ENCODE results near the gene CGN. TPM values are rescaled to one million over a fixed set of nuclear protein-coding genes. Genes with fewer than 3 reads are reported as not detected.

CGN gene
- polyA plus RNA-seq, 1 experiment = 0.31 TPM

DNA sequence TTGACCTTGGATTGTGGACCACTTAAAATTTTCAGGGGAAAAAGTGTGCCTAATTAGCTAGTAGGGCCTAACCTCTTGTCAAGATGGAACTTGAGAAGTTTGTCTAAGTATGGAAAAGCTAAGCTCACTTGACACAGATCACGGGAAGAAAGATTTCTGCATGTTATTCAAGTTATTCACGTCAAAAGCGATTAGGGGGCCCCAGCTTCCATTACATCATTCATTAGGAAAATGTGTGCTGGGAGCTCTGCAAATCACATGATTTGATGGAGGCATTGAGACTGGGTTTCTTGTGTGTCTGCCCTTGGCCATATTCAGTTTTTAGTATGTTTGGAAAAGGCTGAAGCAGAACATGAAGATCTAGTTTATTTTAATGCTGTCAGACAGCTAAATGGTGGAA lies 36.4 kb upstream of the CGN start:
- Histone ChIP-seq H3K4me3 (ENCODE audit: low read depth, low read length) (no peak overlapping the region), H3K9me3 (ENCODE audit: control insufficient read depth, insufficient read depth, low read length) (no peaks in the 10 kb centered on the region), H3K27ac (ENCODE audit: low read depth, low read length) (no peak overlapping the region), H3K27me3 (ENCODE audit: control insufficient read depth, insufficient read depth, low read length) (no peaks in the 10 kb centered on the region)
- DNase-seq (ENCODE audit: low read depth, low spot score) = no peak
- CTCF ChIA-PET = interaction anchor here (0.6 to 1.1 kb wide), 4 partner anchors 9 to 260 kb away, joined by 3 read pairs; no protein-coding TSS in a partner anchor
- TF ChIP-seq, protein P1, sequence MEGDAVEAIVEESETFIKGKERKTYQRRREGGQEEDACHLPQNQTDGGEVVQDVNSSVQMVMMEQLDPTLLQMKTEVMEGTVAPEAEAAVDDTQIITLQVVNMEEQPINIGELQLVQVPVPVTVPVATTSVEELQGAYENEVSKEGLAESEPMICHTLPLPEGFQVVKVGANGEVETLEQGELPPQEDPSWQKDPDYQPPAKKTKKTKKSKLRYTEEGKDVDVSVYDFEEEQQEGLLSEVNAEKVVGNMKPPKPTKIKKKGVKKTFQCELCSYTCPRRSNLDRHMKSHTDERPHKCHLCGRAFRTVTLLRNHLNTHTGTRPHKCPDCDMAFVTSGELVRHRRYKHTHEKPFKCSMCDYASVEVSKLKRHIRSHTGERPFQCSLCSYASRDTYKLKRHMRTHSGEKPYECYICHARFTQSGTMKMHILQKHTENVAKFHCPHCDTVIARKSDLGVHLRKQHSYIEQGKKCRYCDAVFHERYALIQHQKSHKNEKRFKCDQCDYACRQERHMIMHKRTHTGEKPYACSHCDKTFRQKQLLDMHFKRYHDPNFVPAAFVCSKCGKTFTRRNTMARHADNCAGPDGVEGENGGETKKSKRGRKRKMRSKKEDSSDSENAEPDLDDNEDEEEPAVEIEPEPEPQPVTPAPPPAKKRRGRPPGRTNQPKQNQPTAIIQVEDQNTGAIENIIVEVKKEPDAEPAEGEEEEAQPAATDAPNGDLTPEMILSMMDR (IDR thresholded peaks at IDR 0.05; ENCODE audit: low read depth, low read length) = no peak
- POLR2A ChIA-PET = interaction anchor here (1.2 kb wide), 1 partner anchor 62 kb away, joined by 3 read pairs; no protein-coding TSS in a partner anchor

DNA sequence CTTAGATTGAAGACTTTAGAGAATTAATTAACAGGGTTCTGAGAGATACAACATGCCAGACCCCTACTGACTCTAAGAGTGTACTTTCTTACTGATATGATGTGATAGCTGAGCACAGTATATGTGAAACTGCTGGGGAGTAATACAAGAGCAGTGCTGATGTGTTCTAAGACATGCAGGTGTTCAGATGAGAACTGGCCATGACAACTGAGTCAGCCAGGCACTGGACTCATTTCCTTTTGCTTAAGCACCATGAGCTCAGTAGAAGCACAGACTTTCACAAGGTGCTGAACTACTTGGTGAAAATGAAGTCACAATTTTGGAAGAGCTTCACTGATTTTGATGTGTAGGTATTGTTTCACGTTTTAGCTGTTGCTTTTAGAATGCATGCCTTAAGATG lies 36.0 kb upstream of the CGN start:
- DNase-seq (ENCODE audit: low read depth, low spot score) = no peak
- TF ChIP-seq, protein P1 (IDR thresholded peaks at IDR 0.05; ENCODE audit: low read depth, low read length) = no peak
- CTCF ChIA-PET = interaction anchor here (0.6 to 1.1 kb wide), 4 partner anchors 10 to 259 kb away, joined by 3 read pairs; no protein-coding TSS in a partner anchor
- no peak overlapping the region for H3K4me3 ChIP-seq (ENCODE audit: low read depth, low read length)
- POLR2A ChIA-PET = interaction anchor here (1.2 kb wide), 1 partner anchor 62 kb away, joined by 3 read pairs; no protein-coding TSS in a partner anchor
- H3K27me3 ChIP-seq (ENCODE audit: control insufficient read depth, insufficient read depth, low read length) = no peaks in the 10 kb centered on the region
- no peaks in the 10 kb centered on the region for H3K9me3 ChIP-seq (ENCODE audit: control insufficient read depth, insufficient read depth, low read length)
- no peak overlapping the region for H3K27ac ChIP-seq (ENCODE audit: low read depth, low read length)

DNA sequence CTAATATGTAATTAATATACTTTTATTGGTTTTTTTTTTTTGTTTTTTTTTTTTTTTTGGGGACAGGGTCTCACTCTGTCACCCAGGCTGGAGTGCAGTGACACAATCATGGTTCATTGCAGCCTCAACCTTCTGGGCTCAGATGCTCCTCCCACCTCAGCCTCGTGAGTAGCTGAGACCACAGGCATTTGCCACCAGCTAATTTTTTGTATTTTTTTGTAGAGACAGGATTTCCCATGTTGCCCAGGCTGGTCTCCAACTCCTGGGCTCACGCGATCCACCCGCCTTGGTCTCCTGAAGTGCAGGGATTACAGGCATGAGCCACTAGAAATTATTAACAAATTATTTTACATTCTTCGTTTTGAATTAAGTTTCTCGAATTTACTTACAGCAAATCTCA lies 35.1 kb upstream of the CGN start:
- H3K27ac ChIP-seq (ENCODE audit: low read depth, low read length) = no peak overlapping the region
- H3K27me3 ChIP-seq (ENCODE audit: control insufficient read depth, insufficient read depth, low read length) = no peaks in the 10 kb centered on the region
- no peaks in the 10 kb centered on the region for H3K9me3 ChIP-seq (ENCODE audit: control insufficient read depth, insufficient read depth, low read length)
- DNase-seq (ENCODE audit: low read depth, low spot score) = no peak
- no peak overlapping the region for H3K4me3 ChIP-seq (ENCODE audit: low read depth, low read length)
- POLR2A ChIA-PET = no interaction called here
- TF ChIP-seq, protein P1 (IDR thresholded peaks at IDR 0.05; ENCODE audit: low read depth, low read length) = no peak
- CTCF ChIA-PET = interaction anchor here (0.8 to 1.1 kb wide), 2 partner anchors 32 to 258 kb away, joined by 3 read pairs; no protein-coding TSS in a partner anchor

DNA sequence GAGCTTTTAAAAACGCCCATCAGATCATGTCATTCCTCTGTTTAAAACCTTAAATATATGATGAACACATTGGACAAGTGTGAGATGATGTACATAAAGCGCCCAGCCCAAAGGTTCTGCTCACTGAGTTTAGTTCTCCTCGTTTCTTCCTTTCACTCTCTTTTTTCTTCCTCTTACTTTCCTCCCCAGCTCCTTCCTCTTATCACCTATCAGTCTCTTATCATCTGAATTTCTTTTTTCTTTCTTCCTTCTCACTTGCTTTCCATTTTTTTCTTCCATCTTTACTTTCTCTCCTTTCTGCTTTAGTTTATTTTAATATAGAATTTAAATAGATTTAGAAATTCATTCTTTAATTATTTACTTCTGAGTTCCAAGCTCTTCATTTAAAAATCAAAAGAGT lies 34.1 kb upstream of the CGN start:
- H3K27me3 ChIP-seq (ENCODE audit: control insufficient read depth, insufficient read depth, low read length) = no peaks in the 10 kb centered on the region
- POLR2A ChIA-PET = no interaction called here
- H3K9me3 ChIP-seq (ENCODE audit: control insufficient read depth, insufficient read depth, low read length) = peaks cover under 1% of the 10 kb centered on the region
- TF ChIP-seq, protein P1 (IDR thresholded peaks at IDR 0.05; ENCODE audit: low read depth, low read length) = no peak
- DNase-seq (ENCODE audit: low read depth, low spot score) = no peak
- no peak overlapping the region for H3K4me3 ChIP-seq (ENCODE audit: low read depth, low read length)
- CTCF ChIA-PET = no interaction called here
- H3K27ac ChIP-seq (ENCODE audit: low read depth, low read length) = no peak overlapping the region

DNA sequence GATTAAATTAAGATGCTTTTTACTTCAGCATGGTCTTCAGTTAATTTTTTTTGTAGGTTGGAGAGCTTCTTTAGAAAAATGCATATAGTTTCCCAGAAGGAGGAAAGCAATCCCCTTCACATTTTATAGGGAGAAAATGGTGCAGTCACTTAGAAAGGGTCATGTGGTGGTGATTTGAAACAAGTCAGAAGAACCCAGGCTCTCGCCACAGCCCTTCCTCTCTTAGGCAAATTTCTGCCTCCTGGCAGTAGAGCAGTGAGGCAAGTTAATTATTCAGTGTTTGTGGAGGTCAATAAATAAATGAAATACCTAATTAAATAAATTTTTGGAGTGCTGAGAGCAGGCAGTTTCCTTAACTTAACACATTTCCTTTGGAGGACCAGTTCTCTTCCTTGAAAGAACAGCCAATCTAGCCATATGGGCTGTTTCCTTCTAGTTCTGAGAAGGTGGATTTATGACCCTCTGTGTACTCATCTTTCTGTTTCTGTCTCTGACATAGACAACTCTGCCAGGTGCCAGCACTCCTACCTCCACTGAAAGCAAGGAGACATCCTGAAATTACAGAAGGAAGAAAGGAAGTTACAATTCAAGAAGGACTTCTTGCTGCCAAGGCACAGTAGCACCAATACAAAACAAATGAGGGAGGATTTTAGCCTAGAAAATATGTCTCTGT lies 32.9 kb upstream of the CGN start:
- Histone ChIP-seq H3K4me3 (ENCODE audit: low read depth, low read length) (no peak overlapping the region), H3K9me3 (ENCODE audit: control insufficient read depth, insufficient read depth, low read length) (peaks cover 8% of the 10 kb centered on the region), H3K27ac (ENCODE audit: low read depth, low read length) (no peak overlapping the region), H3K27me3 (ENCODE audit: control insufficient read depth, insufficient read depth, low read length) (no peaks in the 10 kb centered on the region)
- DNase-seq (ENCODE audit: low read depth, low spot score) = no peak
- POLR2A ChIA-PET = interaction anchor here (1.2 kb wide), 1 partner anchor 16 kb away, joined by 4 read pairs; no protein-coding TSS in a partner anchor
- CTCF ChIA-PET = interaction anchor here (0.6 to 1.3 kb wide), 2 partner anchors 256 to 257 kb away, joined by 3 read pairs; no protein-coding TSS in a partner anchor
- TF ChIP-seq, protein P1 (IDR thresholded peaks at IDR 0.05; ENCODE audit: low read depth, low read length) = no peak
